Neutrophil (primary cell): Measurements from ENCODE around the gene SMAD1.
"Not testable (repeated sequence)": the region's sequence is repeated elsewhere in the genome, so short reads cannot be mapped to it uniquely, and the experiment has no call there.

Experiments
- H3K27ac ChIP-seq: fragments of 200-600 bp; sonication (generic); 2 replicates; pipeline ENCODE4 v1.5.1; 2016; ENCODE audit warnings: mild to moderate bottlenecking, moderate library complexity
- H3K27me3 ChIP-seq: fragments of 200-600 bp; sonication (generic); 2 replicates; pipeline ENCODE4 v1.6.0; 2016; ENCODE audit warnings: mild to moderate bottlenecking
- H3K36me3 ChIP-seq: fragments of 200-600 bp; sonication (generic); 2 replicates; pipeline ENCODE4 v1.5.1; 2017
- H3K4me1 ChIP-seq, 2 experiments: fragments of 200-600 bp in 1 of 2; sonication (generic) in 1 of 2; 1 replicate in 1 of 2; 2 replicates in 1 of 2; pipeline versions ENCODE4 v1.5.1 to v1.6.1; 2013 to 2016; ENCODE audit warnings: low read depth in 1 of 2, low read length in 1 of 2, mild to moderate bottlenecking in 1 of 2, moderate library complexity in 1 of 2; ENCODE audit not compliant: control insufficient read depth in 1 of 2, insufficient read depth in 1 of 2
- H3K4me3 ChIP-seq, 2 experiments: fragments of 200-600 bp in 1 of 2; sonication (generic) in 1 of 2; 1 replicate in 1 of 2; 2 replicates in 1 of 2; pipeline ENCODE4 v1.5.1; 2013 to 2016; ENCODE audit warnings: low read depth in 1 of 2, low read length in 1 of 2, mild to moderate bottlenecking in 1 of 2, moderate library complexity in 1 of 2
- H3K9me3 ChIP-seq: fragments of 200-600 bp; sonication (generic); 2 replicates; pipeline ENCODE4 v1.5.1; 2016
- TF ChIP-seq, protein P1 (sequence below): fragments of 200-600 bp; sonication (generic); IDR thresholded peaks from 2 replicates; pipeline ENCODE4 v1.5.1; 2016; ENCODE audit warnings: antibody characterized with exemption

SMAD1 gene

DNA sequence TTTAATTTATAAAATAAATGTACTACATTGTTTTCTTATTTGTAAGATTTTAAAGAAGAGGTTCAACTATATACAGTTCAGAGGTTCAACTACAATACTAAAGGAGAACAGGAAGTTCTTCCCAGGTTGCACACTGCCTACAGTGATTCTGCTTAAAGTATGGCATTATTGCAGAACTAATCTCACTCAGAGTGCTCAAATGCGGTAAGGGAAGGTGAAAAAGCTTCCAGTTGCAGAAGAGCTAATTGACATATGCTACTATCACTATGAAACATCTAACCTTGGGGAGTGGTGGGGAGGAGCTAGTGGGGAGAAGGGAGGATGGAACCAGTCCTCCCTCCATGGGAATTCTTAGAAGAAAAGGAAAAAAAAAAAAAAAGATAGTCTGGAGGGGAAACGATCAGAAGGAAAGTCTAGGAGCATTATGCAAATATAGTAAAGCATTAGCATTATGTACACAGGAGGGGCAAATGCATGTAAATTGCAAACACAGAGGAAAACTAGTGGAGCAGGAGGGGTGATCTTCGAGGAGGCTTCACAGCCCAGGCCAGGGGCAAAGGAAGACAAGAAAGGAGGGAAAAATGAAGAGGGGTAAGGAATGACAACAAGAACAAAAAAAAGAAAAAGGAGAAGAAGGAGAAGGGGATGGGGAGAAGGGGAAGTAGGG, 105.6 kb downstream of the SMAD1 start:
- H3K4me3 ChIP-seq: no peak overlapping the region
- no peak overlapping the region for H3K27ac ChIP-seq
- H3K9me3 ChIP-seq: no peaks in the 10 kb centered on the region
- TF ChIP-seq, protein P1, sequence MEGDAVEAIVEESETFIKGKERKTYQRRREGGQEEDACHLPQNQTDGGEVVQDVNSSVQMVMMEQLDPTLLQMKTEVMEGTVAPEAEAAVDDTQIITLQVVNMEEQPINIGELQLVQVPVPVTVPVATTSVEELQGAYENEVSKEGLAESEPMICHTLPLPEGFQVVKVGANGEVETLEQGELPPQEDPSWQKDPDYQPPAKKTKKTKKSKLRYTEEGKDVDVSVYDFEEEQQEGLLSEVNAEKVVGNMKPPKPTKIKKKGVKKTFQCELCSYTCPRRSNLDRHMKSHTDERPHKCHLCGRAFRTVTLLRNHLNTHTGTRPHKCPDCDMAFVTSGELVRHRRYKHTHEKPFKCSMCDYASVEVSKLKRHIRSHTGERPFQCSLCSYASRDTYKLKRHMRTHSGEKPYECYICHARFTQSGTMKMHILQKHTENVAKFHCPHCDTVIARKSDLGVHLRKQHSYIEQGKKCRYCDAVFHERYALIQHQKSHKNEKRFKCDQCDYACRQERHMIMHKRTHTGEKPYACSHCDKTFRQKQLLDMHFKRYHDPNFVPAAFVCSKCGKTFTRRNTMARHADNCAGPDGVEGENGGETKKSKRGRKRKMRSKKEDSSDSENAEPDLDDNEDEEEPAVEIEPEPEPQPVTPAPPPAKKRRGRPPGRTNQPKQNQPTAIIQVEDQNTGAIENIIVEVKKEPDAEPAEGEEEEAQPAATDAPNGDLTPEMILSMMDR: no peak
- H3K4me1 ChIP-seq: no peaks in the 10 kb centered on the region
- no peaks in the 10 kb centered on the region for H3K27me3 ChIP-seq
- no peaks in the 10 kb centered on the region for H3K36me3 ChIP-seq

DNA sequence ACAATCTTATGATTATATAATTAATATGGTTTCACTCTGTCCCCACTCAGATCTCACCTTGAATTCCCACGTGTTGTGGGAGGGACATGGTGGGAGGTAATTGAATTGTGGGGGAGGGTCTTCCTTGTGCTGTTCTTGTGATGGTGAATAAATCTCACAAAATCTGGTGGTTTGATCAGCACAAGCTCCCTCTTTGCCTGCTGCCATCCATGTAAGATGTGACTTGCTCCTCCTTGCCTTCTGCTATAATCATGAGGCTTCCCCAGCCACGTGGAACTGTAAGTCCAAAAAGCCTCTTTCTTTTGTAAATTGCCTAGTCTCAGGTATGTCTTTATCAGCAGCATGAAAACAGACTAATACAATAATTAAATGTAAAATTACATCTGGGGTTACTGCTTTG, 107.7 kb downstream of the SMAD1 start:
- not testable (repeated sequence) for H3K4me3 ChIP-seq, H3K27me3 ChIP-seq, H3K9me3 ChIP-seq, H3K36me3 ChIP-seq, H3K4me1 ChIP-seq, H3K27ac ChIP-seq

DNA sequence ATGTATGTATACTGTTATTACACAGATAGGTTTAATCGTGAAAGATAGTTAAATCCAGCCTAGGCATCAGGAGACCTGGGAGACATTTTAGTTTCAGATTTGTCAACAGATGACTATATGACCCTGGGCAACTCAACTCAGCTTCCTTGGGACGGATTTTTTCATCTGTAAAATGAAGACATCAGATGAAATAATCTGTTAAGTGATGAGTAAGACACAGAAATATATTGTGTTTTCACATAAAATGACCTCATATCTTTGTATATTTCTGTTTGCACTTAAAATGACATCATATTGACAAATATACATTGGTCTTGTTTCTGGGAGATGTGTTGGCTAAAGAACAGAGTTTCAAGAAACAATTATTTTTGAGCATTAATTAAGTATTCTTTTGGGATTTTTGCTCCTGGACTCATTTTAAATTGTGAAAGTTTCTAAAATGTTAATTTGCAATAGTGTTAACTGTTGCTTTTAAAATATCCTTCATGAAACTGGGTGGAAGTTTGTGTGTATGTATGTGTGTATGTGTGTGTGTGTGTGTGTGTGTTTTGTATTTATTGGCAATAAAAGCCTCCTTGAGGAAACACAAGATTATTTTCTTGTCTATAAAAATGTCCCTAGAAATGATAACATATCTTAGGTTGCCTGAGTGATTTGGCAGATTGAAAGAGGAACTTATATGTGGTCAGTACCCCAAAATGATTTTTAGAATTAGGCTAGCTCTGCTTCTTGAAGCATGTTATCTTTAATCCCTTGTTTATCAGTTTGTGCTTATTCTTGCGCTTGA, 108.5 kb downstream of the SMAD1 start:
- TF ChIP-seq, protein P1: no peak
- H3K9me3 ChIP-seq: no peaks in the 10 kb centered on the region
- no peak overlapping the region for H3K27ac ChIP-seq
- H3K27me3 ChIP-seq: no peaks in the 10 kb centered on the region
- H3K4me1 ChIP-seq: no peaks in the 10 kb centered on the region
- H3K4me3 ChIP-seq: no peak overlapping the region
- no peaks in the 10 kb centered on the region for H3K36me3 ChIP-seq

DNA sequence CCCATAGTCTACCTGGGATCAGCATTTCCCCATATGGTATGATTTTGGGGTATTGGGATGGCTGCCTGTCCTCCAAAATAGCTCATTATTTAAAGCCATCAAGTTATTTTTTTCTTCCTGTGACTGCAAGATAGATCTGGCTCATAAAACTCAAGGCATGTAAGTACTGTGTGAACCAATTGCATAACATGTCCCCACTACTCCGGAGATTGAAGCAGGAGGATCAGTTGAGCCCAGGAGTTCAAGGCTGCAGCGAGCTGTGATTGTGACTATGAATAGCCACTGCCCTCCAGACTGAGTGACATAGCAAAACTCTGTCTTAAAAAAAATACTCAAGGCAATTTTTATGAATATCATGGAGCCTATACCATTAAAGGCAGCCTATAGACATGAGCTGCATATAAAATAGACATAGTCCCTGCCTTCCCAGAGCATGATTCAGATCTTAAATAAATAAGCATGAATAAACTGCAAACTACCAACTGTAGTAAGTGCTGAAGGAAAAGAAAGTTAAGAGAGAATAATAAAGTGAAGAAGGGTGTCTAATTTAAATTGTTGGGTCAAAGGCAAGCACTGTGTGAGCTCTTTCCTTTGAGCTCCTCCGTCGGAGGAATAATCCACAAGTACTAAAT, 120.6 kb downstream of the SMAD1 start:
- no peaks in the 10 kb centered on the region for H3K9me3 ChIP-seq
- H3K4me1 ChIP-seq: no peaks in the 10 kb centered on the region
- H3K36me3 ChIP-seq: no peaks in the 10 kb centered on the region
- no peak overlapping the region for H3K27ac ChIP-seq
- no peaks in the 10 kb centered on the region for H3K27me3 ChIP-seq
- TF ChIP-seq, protein P1: no peak
- no peak overlapping the region for H3K4me3 ChIP-seq

DNA sequence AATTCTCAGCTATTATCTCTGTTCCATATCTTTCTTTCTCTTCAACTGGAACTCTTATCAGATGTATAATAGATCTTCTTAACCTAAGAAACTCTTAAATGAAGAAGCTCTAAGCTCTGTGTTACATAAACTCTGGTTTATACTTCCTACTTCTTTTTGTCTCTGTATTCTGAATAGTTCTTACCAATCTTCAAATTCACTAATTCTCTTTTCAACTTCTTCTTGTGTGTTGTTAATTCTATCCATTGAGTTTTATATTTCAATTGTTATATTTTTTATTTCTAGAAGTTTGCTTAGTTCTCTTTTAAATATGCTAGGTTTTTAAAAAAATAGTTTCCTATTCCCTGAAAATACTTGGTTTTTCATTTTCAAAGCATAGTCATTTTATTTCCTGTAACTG, 124.3 kb downstream of the SMAD1 start:
- no peaks in the 10 kb centered on the region for H3K9me3 ChIP-seq
- H3K4me1 ChIP-seq: no peaks in the 10 kb centered on the region
- TF ChIP-seq, protein P1: no peak
- no peak overlapping the region for H3K4me3 ChIP-seq
- no peaks in the 10 kb centered on the region for H3K36me3 ChIP-seq
- H3K27ac ChIP-seq: no peak overlapping the region
- H3K27me3 ChIP-seq: no peaks in the 10 kb centered on the region
